Head of caudate nucleus (tissue), 42 donors: ENCODE data around the gene SLC6A6.
A peak's percentile ranks its signal among the peaks of the same experiment; 100 is the strongest.

Experiments used
- DNase-seq, 42 donors: peaks; one replicate each; pipeline versions ENCODE4 v3.0.0 to v3.0.0-alpha.2; 2020 to 2021; ENCODE audit warnings: mixed read lengths in 7 of 42
- intact Hi-C: fragments of 100-400 bp; cut with DNase I; formaldehyde crosslinking; loops from one replicate; pipeline ENCODE4 v1.15.0; 2022

Gene SLC6A6

DNA sequence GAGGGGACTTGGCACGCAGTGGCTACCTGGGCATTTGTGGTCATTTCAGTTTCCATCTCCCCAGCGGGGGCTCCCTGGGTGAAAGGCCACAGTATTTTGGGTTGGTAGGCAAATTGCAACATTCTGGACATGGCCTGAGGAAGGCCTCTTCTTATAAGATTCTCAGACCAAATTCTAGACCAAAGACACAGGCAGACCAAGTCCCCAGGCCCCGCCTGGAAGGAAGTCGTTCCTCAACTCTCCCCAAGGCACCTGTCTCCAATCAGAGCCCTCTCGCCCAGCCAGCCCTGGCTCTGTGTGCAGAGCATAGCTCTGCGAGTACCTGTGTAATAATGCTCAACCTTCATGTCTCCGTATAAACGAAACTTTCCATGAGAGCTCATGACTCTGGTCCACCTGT is 84.7 kb downstream of the SLC6A6 start:
- intact Hi-C loops, result no loop called here
- DNase-seq, result no peak

DNA sequence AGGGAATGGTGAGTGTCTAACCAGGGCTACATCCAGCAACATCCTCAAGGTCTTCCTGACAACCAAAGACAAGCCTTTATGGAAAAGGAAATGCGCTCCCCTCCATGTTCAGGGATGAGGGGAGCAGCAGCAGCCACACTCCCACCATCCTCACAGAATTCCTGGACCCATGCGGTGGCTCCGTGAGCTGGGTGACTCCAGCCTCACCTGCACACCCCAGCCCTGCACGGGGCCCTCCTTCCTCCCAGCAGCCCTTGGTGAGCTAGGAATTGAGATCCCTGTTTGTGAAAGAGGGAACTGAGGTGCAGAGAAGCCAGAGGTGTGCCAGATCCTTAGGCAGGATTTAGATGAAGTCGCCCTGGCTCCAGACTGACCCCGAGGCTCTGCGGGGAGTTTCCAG is 85.4 kb downstream of the SLC6A6 start:
- intact Hi-C loops, result no loop called here

DNA sequence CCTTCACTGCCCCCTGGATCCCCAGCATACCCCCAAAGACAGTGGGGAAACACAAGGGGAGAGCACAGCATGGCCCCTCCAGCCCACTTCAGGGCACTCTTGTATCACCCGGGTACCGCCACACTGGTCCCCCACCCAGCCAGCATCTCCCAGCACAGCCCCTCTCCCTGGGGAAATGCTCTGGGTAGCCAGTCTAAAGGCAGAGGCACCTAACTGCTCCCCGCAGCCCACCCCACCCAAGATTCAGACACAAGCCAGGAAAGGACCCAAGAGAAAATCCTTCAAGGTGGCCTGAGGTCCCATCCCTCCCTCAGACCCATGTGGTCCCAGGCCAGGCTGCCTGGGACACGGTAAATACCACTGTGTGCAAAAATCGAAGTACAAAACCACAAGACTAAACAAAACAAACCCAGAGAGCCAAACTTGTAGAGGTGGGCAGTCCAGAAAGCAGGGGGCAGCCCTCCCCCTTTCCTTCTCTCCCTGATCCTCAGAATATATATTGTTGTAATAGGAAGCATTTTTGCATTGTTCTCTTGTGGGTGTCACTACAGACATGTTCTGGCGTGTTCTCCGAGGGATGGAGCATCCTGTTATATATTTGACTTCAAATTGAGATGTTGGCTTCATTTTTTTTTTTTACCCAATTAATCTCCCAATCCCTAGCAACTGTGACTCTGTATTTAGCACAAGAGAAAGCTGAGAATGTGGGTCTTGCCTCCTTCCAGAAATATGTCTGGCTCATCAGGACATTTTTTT is 86.1 kb downstream of the SLC6A6 start:
- peak in 5 of 42 donors; percentile 16 to 55 (median 47) for DNase-seq
- intact Hi-C loops, result no loop called here

More for the DNA sequence above, 85.4 kb downstream of the SLC6A6 start:
- DNase-seq, result no peak

DNA sequence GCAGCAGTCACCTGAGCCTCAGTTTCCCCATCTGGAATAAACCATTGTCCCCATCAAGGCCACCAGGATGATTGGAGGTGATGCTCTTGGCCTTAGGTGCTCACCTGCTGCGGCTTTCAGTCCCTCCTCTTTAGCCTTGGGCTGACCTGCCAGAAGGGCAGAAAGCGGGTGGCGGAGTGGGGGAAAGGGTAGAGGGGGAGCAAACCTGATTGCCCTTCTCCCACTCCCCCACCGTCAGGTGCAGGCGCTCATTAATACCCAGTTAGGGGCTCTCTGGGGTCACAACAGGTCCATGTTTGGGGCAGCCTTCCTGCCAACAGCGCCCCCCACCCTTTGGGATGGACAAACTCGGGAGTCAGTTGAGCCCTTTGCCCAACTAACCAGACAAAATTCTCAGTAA is 87.2 kb downstream of the SLC6A6 start:
- no peak for DNase-seq

DNA sequence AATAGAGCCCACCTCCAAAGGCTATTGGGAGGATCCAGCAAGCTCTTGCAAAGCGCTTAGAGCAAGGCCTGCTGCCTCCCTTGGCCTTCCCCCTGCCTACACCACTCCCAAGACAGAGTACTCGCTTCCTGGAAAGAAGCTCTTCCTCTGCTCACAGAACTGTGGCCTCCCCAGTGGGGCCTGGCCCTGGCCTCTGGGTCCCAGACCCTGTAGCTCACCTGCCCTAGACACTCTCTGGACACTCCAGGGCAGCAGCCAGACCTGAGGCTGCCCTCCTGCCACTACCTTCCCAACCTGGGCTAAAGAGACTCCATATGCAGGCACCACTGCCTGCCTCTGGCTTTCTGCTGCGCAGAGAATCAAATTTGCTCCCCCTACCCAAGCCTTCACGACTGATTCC is 87.8 kb downstream of the SLC6A6 start:
- intact Hi-C loops, result no loop called here
- no peak for DNase-seq

More for the DNA sequence above, 87.2 kb downstream of the SLC6A6 start:
- intact Hi-C loops, result no loop called here

DNA sequence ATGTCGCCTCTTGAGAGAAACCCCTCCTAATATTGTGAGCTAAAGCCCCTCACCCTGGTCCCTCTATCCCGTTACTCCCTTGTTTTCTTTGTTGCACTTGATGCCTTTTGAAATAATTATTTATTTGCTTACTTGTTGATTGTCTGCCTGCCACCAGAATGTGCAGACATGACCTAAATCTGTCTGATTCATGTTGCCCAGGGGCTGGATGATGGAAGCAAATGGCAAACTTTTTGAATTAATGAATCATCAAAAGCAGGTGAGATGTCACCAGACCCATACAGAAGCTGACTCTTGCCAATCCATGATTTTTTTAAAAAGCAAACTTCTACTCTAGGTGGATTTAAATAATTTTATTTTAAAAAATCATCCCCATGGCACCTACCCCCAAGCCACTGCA is 88.4 kb downstream of the SLC6A6 start:
- DNase-seq, result no peak
- intact Hi-C loops, result no loop called here

DNA sequence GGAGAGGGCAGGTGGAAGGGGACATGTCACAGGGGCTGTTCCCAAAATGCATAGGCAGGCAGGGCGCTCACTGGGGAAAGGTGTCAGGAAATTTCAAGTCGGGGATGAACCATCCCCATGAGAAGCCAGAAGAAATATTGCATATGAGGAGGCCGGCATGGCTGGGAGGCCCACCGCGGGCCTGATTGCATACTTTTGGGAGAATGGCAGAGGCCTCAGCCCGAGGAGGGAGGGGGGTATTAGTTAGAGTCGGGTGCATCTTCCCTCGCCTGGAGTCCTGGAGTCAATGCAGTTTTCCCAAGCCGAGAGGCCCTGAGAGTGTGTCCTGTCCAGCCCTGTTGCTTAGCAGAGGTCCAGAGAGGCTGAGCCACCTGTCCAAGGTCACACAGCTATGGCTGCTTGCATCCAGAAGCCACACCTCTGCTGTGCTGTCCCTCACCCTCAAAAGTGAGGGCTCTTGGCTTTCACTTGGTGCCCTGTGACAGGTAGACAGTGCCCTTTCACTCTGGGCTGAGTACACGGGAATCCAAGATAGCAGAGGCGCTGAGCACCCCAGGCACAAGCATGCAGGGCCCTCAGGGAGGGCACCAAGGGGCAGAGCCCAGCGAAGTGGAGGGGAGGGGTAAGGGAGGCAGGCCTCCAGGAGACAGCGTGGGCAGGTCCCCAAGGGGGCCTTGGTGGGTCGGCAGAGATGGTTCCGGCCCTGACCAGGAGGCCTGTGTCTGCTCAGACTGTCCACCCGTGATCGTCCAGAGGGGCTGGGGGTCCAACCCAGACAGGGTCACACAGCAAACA is 89.2 kb downstream of the SLC6A6 start:
- intact Hi-C loops, result no loop called here

DNA sequence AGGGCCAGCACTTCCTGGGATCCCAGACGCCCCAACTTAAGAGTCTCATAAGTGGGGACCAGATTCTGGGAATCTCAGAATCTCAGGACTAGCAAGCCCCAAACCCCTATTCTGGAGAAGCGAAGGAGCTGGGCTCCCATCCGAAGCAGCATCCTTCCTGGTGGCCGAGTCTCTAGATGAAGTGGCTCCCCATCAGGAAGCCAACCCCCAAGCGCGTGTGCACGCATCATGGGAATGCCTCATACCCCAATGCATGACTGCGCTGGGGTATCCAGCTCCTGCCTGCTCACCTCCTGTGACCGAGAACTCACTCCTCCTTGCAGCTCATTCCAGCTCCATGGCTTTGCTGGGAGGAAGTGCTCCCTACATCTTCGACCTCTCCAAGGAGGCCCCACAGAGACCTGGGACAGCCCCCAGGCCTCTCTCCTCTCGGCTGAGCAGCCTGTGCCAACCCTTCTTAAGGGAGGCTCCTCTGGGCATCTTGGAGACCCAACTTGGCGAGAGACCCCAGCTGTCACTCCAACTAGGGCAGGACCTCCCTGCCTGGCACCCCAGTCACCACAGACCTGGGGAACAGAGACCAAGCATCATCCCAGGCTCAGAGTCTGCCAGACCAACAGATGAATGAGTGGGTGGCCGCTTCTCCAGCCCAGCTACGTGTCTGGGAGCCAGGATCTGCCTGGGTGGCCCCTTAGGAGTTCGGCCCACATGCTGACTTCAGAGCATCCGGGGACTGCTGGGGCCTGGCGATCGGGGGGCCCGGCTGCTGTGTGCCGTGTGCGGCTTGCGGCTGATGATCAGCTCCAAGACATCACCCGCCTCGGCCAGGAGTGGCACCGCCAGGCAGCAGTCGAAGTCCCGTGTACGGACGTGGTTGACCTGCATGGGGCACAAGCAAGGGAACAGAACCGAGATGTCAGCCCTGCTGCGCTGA is 90.8 kb downstream of the SLC6A6 start:
- DNase-seq, result no peak
- intact Hi-C loops, result no loop called here

More for the DNA sequence above, 89.2 kb downstream of the SLC6A6 start:
- DNase-seq, result no peak

DNA sequence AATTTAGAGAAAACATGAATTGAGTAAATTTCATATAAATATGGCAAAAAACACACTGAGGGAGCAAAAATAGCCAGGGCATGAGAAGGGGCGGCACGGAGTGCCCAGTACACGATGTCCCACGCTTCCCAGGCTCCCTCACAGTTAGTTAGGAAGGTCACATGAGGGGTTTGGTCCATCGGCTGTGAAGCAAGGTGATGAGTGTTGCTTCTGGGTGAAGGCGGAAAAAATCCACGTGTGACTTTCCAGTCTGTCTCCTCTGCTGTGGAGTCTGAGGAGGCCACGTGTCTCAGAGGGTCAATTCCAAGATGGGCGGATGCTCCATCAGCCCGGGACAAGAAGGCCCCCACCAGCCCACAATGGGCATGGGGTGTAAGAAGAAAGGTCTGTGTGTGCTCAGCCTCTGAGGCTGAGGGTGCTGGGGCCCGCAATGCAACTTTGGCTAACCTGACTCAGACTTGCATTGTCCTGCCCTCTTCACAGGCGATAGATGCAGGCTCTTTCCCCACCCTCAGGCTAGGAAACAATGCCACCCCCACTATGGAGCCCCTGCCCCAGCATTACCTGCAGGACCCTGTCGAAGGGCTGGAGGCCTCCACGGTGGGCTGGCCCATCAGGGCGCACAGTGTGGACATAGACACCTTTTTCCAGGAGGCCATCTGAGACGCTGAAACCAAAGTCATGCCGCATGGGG is 92.0 kb downstream of the SLC6A6 start:
- intact Hi-C loops, result no loop called here
- DNase-seq, result no peak

DNA sequence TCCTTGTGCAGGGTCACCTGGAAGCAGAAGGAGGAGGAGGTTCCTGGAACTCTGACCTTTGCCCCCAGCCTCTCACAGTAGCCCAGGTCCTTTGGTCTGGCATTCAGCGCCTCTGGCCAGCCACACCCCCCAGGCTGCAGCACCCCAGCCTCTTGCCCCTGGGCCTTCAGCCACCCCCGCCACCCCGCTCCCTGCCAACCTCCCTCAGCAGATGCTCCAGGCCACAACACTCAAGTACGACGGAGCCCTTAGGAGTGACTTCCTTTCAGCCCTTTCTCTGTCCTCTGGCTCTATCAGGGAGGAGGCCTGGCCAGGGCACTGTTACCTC is 92.5 kb downstream of the SLC6A6 start:
- DNase-seq, result no peak
- intact Hi-C loops, result no loop called here

DNA sequence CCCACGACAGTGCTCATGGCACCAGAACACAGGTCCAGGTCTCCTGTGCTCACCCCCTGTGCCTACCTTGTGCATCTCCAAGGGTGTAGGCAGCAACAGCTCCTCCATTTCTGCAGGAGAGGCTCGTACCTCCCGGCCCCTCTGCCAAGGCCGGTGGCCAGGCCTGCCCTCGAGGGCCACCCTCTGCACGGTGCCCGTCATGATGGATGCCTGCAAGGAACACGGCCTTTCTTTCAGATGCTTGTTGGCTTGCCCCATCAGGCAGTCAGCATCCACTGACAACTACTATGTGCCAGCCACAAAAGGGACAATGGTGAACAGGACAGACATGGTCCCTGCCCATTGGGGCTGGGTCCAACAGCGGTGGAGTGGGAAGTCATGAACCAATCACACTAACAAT is 93.9 kb downstream of the SLC6A6 start:
- DNase-seq, result no peak
- intact Hi-C loops, result no loop called here

DNA sequence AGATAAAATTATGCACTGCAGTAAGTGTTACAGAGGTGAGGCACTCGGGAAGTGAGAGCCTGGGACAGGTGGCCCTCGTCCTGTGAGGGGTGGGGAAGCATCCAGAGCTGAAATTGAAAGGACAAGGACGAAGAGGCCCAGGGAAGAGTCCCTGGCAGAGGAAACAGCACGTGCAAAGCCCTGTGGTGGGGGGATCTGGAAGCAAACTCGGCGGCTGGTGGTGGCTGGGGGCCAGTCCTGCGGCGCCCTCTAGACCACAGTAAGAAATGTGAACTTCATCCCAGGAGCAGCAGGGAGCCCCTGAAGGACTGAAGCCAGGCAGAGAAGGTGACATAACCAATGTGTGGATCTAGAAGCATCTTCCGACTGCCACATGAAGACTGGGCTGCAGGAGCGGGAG is 94.9 kb downstream of the SLC6A6 start:
- intact Hi-C loops, result no loop called here

DNA sequence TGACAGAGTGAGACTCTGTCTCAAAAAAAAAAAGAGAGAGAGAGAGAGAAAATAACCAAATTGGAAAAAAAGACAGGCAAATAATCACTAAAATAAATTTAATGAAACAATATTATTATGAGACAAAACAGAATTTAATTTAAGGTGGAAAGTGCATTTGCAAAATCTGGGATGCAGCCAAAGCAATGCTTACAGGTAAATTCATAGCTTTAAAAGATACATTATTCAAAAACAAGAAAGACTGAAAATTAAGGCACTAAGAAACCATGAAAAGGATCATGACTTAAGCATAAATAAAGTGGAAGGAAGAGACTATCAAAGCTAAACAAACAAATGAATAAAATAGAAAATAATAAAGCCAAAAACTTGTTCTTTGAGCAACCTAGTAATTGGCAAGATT is 100.1 kb downstream of the SLC6A6 start:
- intact Hi-C loops, result no loop called here
- DNase-seq, result no peak

More for the DNA sequence above, 94.9 kb downstream of the SLC6A6 start:
- no peak for DNase-seq

DNA sequence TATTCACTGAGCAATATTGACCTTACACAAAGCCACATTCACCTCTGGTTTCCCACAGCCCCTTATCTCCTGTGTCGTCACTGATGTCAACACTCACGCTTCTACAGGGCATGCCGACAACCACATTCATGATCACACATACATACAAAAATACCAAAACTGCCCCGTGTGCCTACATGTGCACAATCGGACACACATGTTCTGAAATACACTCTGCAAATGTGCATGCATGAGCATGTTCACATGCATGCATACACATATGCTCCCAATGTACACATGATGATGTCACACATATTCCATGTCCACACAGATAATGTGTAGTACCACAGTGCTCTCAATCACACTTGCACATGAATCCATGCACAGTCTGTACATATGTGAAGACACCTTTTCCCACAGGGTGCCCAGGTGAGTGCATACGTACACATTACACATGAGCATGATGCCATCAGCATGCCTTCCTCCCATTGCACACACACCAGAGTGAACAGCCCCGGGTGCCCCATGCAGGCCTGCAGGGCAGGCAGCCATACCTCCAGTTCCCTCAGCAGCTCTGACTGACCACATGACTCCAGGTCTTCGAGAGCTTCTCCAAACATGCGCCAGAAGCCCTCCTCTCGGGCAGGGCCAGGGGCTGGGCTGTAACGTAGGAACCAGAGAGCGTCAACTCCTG is 100.8 kb downstream of the SLC6A6 start:
- intact Hi-C loops, result no loop called here
- no peak for DNase-seq

DNA sequence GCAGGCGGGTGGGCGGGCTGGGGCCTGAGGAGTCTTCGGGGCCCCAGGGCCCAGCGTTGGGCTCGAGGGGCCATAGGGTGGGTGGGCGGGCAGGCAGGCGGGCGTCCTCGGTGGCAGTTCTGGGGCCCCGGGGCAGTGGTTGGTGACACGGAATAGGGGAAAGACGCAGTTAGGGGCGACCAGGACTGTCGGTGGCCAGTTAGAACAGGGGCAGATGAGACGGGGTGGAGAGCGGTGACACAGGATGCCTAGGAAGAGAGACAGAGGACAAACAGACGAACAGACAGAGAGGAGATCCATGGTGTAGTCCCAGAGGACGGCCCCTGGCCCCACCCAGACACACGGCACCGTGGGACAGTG is 101.3 kb downstream of the SLC6A6 start:
- intact Hi-C loops, result no loop called here
- no peak for DNase-seq

DNA sequence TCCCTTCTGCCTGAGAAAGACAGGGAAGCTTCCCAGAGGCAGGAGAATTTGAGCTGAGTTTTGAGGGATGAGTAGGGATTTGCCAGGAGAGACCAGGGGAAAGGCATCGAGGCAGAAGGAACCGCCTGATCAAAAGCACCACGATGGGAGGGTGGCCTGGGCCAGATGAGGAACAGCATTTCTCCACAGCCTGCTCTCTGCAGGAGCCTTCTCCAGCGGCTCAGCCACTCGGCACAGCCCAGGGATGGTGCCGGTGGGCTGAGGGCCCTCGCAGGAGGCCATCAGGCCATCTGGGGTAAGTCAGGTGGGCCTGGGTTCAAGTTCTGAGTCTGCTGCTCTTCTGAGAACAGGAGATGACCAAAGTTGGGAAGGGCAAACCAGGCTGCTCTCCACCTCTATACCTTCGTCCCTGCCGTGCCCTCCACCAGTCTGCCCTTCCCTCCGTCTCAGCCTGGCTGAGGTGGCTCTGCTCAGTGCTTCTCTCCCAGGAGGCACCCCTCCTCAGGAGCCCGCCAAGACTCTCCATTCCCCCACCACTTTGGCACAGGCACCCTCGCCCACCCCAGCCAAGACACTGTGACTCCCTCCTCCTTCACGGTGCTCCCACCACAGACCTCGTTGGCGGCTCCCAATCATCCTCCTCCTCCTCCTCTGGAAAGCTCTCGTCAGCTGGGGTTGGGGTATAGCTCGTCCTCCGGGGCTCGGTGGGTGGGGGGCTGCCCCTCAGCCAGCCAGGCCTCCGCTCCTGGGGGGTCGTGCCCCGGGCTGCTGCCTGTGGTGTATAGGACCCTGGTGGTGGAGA is 102.8 kb downstream of the SLC6A6 start:
- intact Hi-C loops, result no loop called here

DNA sequence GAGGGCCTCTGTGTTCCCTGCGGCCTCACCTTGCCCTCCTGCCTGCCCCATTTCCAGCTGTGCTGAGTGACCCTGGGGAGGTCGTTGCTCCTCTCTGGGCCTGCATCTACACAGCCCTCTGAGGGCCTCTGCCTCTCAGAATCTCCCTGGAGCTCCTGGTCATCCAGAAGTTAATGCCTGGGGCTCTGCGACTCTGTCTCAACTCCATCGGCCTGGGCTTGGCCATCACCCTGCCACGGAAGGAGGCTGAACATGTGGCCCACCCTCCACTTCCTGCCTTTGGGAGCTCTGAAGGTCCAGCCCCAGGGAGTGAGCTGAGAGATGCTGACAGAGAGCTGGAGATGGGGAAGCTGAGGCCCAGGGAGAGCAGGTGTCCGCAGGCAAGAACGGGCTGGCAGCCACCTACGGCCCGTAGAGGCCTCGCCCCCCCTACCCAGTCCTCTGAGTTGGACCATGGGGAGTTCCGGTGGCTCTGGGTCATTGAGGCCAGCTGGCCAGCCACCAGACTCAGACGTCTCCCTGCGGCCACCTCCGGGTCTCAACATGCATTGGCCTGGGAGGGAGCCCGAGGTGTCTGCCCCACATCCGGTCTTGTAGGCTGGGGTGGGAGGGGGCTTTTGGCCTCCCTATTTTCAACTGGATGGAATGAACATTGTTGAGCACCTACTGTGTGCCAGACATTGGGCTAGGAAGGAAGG is 103.5 kb downstream of the SLC6A6 start:
- peak in 7 of 42 donors; percentile 2 to 35 (median 8) for DNase-seq
- intact Hi-C loops, result no loop called here

More for the DNA sequence above, 102.8 kb downstream of the SLC6A6 start:
- DNase-seq, result peak in 2 of 42 donors; percentile 4 to 5
